ENCODE measurements around the gene SF3A1.

GRCh38 chr22:30332994-30333706 lies 23.5 kb downstream of the SF3A1 start:
- TF ChIP-seq ZBTB33 (IDR thresholded peaks at IDR 0.05; ENCODE audit: extremely low read depth, insufficient replicate concordance, low read length) (no peak), EZH2 (IDR thresholded peaks at IDR 0.05) (no peak), SIN3A (IDR thresholded peaks at IDR 0.05; ENCODE audit: low read depth) (no peak), YY1 (IDR thresholded peaks at IDR 0.05; ENCODE audit: extremely low read depth, insufficient replicate concordance, low read depth, low read length) (no peak), POLR2A (IDR thresholded peaks at IDR 0.05; ENCODE audit: borderline replicate concordance, extremely low read depth, insufficient read depth, insufficient read length) (no peak), CTCF (IDR thresholded peaks at IDR 0.05 in 2 of 3, conservative IDR thresholded peaks at IDR 0.05 in 1 of 3; ENCODE audit: borderline replicate concordance in 1 of 3, insufficient read depth in 1 of 3, low read depth in 2 of 3, low read length in 2 of 3) (no peak), EZH2phosphoT487 (IDR thresholded peaks at IDR 0.05; ENCODE audit: borderline replicate concordance) (no peak), EGR1 (IDR thresholded peaks at IDR 0.05; ENCODE audit: low read depth) (no peak), POLR2AphosphoS5 (IDR thresholded peaks at IDR 0.05; ENCODE audit: low read depth, low read length) (no peak), TCF7L2 (IDR thresholded peaks at IDR 0.05; ENCODE audit: borderline replicate concordance, extremely low read depth, insufficient read depth, insufficient read length) (no peak), MAX (IDR thresholded peaks at IDR 0.05) (no peak)
